Esophagus mucosa (tissue), 1 donor: Measurements from ENCODE around the gene GJC2. TPM values are rescaled to one million over a fixed set of nuclear protein-coding genes. Genes with fewer than 3 reads are reported as not detected.

Experiments
- ATAC-seq: fragments of 200-7000 bp; cut with Tn5 transposase; one replicate; pipeline ENCODE4 v1.9.1; 2020
- total RNA-seq: library from RNA; stranded (reverse); gene quantifications from one replicate; pipeline ENCODE4 v1.2.4, GENCODE V29; 2023
- donor health status: DM: yes; HTN: yes; CAD: no.

The GJC2 gene
- total RNA-seq, 1 donor from 2014 or later, result 0.44 TPM

DNA sequence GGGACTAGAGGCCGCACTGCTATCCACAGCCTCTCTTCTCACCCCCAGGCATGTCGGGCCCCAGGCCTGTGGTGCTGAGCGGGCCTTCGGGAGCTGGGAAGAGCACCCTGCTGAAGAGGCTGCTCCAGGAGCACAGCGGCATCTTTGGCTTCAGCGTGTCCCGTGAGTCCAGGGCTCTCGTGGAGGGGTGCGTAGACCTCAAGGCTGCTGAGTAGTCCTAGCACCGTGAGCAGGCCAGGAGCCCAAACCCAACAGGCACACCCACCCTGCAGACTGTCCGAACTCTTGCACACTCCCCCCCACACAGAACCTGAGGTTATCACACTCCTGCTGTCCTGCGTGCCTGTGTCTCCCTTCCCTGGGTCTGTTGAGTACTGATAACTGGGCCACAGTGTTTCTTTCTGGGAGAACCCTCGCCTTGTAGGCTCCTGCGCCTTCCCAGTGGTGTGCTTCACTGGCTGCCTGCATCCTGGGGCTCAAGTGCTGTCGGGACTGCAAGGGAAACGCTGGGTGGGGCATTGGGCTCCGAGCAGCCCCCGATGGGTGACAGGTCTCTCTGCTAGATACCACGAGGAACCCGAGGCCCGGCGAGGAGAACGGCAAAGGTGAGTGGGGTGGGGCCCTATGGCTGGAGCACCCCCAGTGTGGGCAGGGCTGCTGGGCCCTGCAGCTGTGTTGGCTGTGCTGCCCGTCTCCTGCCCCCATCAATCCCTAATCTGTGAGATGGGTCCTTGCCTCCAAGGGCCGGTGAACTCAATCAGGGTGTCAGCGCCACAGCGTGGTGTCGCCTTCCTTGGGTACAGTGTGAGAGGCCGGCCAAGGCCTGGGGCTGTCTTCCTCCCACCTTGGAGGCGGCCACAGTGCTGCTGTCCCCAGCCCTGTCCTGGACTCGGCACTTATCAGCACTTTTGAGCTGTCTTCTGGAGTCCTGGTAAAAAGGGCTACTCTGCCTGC lies 4.0 kb upstream of the GJC2 start:
- ATAC-seq, result no peak

DNA sequence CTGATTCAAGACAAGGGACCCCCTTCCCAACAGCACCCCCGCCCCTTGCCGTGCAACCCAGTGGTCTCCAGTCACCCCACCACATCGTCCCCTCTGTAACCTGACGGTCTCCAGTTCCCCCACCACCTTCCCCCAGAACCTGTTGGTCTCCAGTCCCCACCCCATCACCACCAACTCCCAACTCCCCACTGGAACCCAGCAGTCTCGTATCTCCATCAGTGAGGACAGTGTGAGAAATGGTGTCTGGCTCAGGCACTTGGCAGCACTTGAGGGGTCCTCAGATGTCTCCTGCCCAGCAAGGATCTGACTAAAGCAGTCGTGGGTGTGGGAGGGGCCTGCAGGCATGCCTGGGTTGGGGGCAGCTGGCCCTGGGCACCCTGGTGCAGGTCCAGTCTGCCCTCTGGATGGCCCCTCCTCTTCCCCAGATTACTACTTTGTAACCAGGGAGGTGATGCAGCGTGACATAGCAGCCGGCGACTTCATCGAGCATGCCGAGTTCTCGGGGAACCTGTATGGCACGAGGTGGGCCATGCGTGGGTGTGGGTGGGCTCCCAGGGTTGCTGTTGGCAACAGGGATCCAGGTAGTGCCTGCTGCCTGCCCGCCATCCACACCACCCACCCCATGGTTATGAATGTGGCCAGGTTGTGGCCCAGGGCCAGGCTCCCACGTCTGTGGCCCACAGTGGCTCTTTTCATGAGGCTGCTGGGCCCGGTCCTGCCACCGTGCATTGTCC lies 3.1 kb upstream of the GJC2 start:
- no peak for ATAC-seq

DNA sequence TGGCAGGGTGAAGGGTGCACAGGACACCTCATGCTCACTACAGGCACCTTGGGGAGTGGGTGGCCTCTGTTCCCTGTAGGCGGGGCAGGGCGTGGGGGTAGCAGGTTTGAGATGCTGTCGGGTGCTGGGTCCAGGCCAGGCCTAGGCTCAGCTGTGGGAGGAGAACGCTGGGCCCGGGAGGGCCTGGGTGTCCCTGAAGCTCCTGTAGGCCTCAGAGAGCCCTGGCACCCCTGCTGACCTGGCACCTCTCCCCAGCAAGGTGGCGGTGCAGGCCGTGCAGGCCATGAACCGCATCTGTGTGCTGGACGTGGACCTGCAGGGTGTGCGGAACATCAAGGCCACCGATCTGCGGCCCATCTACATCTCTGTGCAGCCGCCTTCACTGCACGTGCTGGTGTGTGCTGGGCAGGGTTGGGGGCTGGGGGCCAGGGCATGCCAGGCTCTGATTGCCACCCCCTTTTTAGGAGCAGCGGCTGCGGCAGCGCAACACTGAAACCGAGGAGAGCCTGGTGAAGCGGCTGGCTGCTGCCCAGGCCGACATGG lies 2.5 kb upstream of the GJC2 start:
- ATAC-seq, result no peak

DNA sequence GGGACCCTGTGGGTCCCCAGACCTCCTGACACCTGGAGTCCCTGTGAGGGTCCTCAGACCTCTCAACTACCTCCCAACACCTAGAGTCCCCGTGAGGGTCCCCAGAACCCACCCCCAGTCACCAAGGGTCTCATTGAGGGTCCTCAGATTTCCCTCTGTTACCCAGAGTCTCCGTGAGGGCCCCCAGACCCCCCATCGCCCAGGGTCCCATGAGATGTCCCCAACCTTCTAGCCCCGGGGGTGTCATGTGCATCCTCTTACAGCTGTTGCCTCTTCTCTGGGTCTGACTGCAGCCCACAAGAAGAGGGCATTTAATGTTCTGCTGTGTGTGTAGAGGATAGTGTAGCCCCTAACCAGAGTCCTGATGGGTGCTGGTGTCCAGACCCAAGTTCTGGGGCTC lies 2.0 kb upstream of the GJC2 start:
- ATAC-seq, result no peak

DNA sequence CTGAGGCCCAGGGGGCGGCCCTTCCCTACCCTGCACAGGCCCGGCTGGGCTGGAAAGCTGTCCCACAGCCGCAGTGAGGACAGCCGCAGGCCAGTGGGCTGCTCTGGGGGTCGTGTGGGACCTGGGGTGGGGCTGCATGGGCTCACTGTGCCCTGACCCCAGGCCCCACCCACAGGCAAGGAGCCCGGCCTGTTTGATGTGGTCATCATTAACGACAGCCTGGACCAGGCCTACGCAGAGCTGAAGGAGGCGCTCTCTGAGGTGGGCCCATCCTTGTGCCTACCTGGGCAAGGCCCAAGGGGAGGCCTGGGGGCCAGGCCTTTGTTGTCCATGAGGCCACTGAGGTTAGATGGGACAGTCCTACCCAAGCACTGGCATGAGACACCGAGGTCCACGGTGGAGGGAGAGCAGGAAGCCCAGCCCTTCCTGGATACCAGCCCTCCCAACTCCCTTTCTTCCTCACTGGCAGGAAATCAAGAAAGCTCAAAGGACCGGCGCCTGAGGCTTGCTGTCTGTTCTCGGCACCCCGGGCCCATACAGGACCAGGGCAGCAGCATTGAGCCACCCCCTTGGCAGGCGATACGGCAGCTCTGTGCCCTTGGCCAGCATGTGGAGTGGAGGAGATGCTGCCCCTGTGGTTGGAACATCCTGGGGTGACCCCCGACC lies 1.4 kb upstream of the GJC2 start:
- ATAC-seq, result no peak

DNA sequence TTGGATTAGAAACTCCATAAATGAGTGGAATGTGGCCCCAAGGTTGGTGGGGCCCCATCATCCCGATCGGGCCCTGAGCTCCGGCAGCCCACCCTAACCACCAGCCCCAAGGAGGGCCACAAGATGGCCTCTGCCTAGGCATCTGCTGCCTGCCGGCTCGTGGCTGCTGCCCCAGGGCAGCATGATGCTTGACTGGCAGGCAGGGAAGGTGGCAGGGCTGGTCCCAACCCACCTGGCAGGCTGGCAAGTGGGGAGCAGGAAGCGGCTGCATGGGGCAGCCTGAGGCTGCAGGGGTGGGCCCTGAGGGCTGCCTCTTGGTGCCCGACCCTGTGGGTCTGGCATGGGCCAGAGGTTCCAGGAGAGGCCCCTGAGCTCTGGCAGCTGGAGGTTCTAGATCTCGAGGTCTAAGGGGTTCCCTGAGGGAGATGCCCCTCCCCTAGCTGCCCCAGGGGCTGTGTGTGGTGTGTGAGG lies 760 bp upstream of the GJC2 start:
- no peak for ATAC-seq

DNA sequence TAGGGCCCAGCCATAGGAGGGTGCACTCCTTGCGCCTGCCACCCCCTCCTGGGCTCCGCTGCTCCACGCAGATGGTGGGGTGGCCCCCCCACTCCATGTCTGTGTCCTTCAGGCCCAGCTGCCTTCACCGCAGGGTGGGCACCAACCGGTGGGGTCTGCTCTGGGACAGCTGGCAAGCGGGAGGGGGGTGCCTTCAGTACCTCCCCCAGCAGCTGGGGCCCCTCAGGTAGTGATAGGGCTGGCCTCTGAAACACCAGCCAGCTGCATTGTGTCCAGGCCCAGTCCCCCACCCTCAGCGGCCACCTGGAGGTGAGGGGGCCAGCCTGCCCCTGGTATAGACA lies 360 bp downstream of the GJC2 start:
- ATAC-seq, result no peak

GRCh38 chr1:228150461-228151179 lies 890 bp downstream of the GJC2 start:
- no peak for ATAC-seq

- ATAC-seq, result no peak
Observed at GRCh38 chr1:228151180-228151925, 1.6 kb downstream of the GJC2 start.

DNA sequence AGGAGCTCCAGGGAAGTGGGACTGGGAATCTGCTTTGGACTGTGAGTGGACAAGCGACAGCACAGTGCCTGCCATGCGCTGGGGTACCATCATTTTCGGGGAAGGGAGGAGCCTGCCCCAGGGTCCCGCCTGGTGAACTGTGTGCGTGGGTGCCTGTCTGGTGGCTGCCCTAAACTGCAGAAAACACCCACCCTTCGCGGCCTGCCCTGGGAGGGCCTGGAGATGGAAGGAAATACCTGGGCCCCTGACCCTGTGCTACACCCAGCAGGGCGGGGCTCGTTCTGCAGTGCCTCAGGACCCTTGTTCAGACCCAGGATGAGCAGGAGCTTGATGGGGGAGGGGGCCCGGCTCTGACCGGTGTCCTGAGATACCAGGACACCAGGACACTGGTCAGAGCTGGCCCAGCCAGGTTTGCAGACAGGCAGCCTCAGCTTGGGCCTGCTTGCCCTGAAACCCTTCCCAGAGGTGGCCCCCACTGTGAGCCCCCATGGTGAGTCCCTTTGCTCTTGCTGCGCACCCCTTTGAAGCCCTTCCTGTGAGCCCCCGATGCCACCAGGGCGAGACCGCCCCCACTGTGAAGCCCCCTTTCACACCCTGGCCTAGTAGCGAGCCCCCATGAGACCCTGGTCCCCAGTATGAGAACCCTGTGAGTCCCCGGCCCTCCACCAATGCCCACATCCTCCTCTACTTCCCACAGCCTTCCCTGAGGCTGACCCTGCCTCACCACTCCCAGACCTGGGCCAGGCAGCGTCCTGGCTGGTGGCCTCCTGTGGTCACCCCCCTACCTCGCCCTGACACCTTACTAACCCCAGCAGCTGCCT lies 2.6 kb downstream of the GJC2 start:
- no peak for ATAC-seq

DNA sequence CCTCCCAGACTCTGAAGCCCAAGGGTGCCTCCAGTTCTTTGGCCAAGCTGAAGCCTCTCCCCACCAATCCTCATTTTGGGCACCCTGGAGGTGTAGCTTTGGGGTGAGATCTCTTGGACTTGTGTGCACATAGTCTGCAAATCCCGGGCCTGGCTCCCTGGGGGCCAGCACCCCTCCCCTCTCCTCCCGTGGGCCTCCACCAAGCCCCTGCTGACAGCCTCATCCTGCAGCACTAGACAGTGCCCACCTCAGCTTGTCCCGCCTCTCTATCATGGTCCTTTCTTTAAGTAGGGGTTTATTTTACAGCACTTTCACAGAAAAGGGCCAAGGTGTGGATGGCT lies 3.2 kb downstream of the GJC2 start:
- ATAC-seq, result no peak

DNA sequence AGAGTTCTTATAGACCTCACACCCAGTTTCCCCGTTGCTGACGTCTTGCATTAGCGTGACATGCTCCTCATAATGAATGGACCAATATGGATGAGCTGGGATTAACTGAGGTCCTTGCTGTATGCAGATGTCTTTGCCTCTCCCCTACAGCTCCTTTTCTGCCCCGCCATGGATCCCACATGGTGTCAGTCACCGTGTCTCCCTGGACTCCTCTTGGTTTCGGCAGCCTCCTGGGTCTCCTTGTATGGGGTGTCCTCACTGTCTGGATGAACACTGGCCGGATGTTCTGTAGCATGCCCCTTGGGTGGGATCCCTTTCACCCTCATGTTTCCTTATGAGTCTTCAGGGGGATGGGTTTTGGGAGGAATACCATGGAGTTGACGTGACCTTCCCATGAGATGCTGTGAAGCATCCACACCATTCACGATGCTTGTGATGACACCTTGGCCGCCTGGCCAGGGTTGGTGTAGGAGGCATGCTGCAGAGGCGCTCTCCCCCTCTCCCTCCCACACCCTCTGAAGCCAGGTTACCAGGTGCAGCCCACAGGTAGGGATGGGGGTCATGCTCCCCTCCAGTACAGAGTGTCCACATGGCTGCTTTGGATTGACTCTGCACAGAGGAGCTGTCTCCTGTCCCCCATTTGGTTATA lies 4.4 kb downstream of the GJC2 start:
- ATAC-seq, result no peak

DNA sequence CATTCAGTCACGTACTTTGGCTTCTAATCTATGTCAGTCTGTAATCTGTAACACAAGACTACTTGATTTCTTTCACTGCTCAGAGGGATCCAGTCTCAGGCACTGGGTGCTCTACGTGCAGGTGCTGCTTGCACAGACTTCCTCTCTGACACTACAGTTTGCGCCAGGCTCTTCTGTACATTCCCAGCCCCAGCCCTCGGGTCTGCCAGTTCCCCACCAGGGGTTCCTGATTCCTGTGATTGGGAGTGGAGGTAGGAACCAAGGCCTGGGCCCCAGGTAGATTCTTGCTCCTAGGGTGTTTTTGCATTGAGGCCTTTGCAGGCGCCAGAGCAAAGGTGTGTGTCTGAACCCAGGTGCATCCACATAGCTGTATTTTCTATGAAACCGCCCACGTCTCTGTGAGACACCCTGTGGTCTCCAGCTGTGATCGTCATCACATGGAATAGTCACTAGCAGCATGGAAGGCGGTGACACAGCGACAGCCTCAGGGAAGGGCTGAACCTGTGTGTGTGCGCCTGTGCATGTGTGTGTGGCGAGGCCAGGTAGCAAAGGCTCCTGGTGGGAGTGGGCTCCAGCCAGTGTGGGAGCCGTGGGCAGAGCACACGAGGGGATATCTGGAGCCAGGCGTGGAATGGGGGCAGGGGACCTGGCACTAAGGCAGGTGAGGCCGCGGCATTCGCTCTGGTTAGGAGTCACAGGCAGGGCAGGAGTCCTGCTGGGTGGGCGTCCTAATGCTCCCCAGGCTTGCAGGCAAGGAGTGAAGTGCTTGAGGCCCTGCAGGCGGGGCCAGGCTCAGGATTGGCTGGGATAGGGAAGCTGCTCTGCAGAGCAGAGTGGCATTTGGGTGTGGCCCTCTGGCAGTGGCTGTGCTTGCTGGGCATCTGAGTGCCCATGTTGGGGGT lies 5.2 kb downstream of the GJC2 start:
- ATAC-seq, result peak; percentile 58

- no peak for ATAC-seq
Observed at GRCh38 chr1:228155596-228156514, 6.1 kb downstream of the GJC2 start.

GRCh38 chr1:228156515-228156881 lies 6.8 kb downstream of the GJC2 start:
- no peak for ATAC-seq

DNA sequence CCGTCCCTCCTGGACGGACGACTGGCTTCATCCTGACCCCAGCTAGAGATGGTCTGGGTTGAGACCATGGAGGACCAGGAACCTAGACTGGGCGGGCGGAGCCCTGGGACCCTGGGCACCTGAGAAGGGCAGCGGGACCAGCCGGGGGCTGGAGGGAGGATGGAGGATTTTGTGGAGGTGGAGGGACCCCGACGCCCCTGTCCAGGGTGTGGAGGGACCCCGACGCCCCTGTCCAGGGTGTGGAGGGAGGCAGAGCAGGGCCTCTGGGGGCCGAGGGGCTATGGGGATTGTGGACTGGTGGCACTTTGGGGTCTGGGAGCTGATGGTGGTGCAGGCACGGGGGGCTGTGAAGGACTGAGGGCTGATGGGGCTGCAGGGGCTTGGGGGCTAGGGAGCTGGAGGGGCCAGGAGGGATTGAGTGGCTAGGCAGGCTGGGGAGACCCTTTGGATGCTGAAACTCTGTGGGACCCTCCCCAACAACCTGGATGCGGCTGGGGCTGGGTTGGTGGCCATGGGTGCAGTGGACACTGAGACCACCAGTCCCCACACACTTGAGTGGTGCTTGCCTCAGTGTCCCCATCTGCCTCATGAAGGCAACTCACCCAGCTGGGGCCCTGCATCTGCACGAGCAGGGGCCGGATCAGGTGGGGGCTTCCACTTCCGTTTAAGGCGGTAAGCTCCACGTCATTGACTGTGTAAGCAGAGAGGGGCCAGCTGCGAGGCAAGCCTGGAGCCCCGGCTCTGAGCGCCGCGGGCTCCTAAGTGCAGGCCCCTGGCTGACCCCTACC lies 7.4 kb downstream of the GJC2 start:
- no peak for ATAC-seq

DNA sequence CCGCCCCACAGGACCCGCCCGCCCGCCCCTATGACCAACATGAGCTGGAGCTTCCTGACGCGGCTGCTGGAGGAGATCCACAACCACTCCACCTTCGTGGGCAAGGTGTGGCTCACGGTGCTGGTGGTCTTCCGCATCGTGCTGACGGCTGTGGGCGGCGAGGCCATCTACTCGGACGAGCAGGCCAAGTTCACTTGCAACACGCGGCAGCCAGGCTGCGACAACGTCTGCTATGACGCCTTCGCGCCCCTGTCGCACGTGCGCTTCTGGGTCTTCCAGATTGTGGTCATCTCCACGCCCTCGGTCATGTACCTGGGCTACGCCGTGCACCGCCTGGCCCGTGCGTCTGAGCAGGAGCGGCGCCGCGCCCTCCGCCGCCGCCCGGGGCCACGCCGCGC lies 8.0 kb downstream of the GJC2 start:
- ATAC-seq, result no peak
